OCI-LY3 (cell line): Measurements from ENCODE around the gene RPS6KB2.

Experiments used
- H2AFZ ChIP-seq: fragments of 200-600, 300-600 bp; shearing (Covaris generic); 2 replicates; pipeline ENCODE4 v1.6.0; 2014; ENCODE audit warnings: antibody characterized with exemption, low read depth, low read length
- H3K27ac ChIP-seq: fragments of 200-600, 300-600 bp; sonication (generic); 2 replicates; pipeline ENCODE4 v1.5.1; 2014; ENCODE audit warnings: mild to moderate bottlenecking, low read length, moderate library complexity, mixed read lengths
- H3K27me3 ChIP-seq: fragments of 200-600, 300-600 bp; sonication (generic); 2 replicates; pipeline ENCODE4 v1.6.1; 2014; ENCODE audit warnings: low read depth, low read length, mixed read lengths
- H3K36me3 ChIP-seq: fragments of 200-600, 300-600 bp; sonication (generic); replicated peaks from 2 replicates; pipeline ENCODE3; 2014; ENCODE audit warnings: low read depth, low read length, mixed read lengths
- H3K4me1 ChIP-seq: fragments of 300-600, 200-600 bp; sonication (generic); 2 replicates; pipeline ENCODE4 v1.6.1; 2014; ENCODE audit warnings: low read length, mixed read lengths
- H3K4me2 ChIP-seq: fragments of 200-600, 300-600 bp; sonication (generic); 2 replicates; pipeline ENCODE4 v1.6.1; 2014; ENCODE audit warnings: low read length, mixed read lengths
- H3K4me3 ChIP-seq: fragments of 300-600, 200-600 bp; sonication (generic); 2 replicates; pipeline ENCODE4 v1.5.1; 2014; ENCODE audit warnings: antibody characterized with exemption, mild to moderate bottlenecking, low read length, moderate library complexity
- H3K79me2 ChIP-seq: fragments of 300-600, 200-600 bp; shearing (Covaris generic); 2 replicates; pipeline ENCODE4 v1.6.1; 2014; ENCODE audit warnings: mild to moderate bottlenecking, low read length, mixed read lengths
- H3K9ac ChIP-seq: fragments of 300-600, 200-600 bp; shearing (Covaris generic); 2 replicates; pipeline ENCODE4 v1.6.0; 2014; ENCODE audit warnings: mild to moderate bottlenecking, low read length, moderate library complexity
- H3K9me3 ChIP-seq: fragments of 200-600, 300-600 bp; shearing (Covaris generic); 2 replicates; pipeline ENCODE4 v1.6.1; 2014; ENCODE audit warnings: low read length, mixed read lengths; ENCODE audit not compliant: insufficient read depth
- H4K20me1 ChIP-seq: fragments of 200-600, 300-600 bp; sonication (generic); 2 replicates; pipeline ENCODE4 v1.6.1; 2016; ENCODE audit warnings: low read length, mixed read lengths; ENCODE audit not compliant: insufficient read depth
- EZH2phosphoT487 ChIP-seq: fragments of 200-600 bp; shearing (Covaris generic); IDR thresholded peaks from 2 replicates; pipeline ENCODE4 v1.6.1; 2018; ENCODE audit warnings: antibody characterized with exemption, mixed run types, low read depth
- TF ChIP-seq, protein P1 (sequence below): fragments of 200-600, 300-600 bp; sonication (generic); IDR thresholded peaks from 2 replicates; pipeline ENCODE4 v1.5.1; 2014; ENCODE audit warnings: antibody characterized with exemption, low read length, low read depth

Gene RPS6KB2

DNA sequence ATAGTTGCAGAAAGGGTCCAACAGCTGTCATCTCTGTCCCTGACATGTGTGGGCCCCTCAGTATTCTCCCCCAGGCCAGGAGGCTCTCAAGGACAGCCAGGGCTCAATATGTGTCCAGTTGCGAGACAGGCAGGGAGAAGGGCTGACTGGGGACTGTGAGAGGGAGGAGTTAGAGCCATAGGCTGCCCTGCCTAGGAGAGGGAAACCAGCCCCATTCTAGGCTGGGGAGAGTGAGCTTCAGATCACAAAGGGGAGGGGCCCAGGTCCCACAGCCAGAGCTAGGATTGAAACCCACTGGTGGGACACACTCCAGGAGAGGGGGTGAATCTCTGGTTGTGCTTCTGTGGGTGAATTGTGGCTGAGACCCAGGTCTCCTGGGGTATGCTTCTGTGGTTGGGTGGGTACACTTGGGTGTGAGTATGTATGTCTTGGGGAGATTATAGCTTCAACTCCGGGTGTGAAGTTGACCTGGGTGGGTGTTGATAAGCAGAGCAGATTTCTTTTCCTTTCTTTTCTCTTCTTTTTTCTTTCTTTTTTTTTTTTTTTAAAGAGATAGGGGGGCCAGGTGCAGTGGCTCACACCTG lies 14.9 kb upstream of the RPS6KB2 start:
- no peak for TF ChIP-seq EZH2phosphoT487
- TF ChIP-seq, protein P1, sequence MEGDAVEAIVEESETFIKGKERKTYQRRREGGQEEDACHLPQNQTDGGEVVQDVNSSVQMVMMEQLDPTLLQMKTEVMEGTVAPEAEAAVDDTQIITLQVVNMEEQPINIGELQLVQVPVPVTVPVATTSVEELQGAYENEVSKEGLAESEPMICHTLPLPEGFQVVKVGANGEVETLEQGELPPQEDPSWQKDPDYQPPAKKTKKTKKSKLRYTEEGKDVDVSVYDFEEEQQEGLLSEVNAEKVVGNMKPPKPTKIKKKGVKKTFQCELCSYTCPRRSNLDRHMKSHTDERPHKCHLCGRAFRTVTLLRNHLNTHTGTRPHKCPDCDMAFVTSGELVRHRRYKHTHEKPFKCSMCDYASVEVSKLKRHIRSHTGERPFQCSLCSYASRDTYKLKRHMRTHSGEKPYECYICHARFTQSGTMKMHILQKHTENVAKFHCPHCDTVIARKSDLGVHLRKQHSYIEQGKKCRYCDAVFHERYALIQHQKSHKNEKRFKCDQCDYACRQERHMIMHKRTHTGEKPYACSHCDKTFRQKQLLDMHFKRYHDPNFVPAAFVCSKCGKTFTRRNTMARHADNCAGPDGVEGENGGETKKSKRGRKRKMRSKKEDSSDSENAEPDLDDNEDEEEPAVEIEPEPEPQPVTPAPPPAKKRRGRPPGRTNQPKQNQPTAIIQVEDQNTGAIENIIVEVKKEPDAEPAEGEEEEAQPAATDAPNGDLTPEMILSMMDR: no peak
- H3K9ac ChIP-seq: no peak overlapping the region
- no peak overlapping the region for H3K27ac ChIP-seq
- H3K9me3 ChIP-seq: no peaks in the 10 kb centered on the region
- no peak overlapping the region for H2AFZ ChIP-seq
- H3K27me3 ChIP-seq: peaks cover 40% of the 10 kb centered on the region
- H3K4me1 ChIP-seq: peaks cover 33% of the 10 kb centered on the region
- no peaks in the 10 kb centered on the region for H4K20me1 ChIP-seq
- H3K4me2 ChIP-seq: no peak overlapping the region
- H3K4me3 ChIP-seq: no peak overlapping the region
- no peaks in the 10 kb centered on the region for H3K36me3 ChIP-seq
- no peaks in the 10 kb centered on the region for H3K79me2 ChIP-seq

DNA sequence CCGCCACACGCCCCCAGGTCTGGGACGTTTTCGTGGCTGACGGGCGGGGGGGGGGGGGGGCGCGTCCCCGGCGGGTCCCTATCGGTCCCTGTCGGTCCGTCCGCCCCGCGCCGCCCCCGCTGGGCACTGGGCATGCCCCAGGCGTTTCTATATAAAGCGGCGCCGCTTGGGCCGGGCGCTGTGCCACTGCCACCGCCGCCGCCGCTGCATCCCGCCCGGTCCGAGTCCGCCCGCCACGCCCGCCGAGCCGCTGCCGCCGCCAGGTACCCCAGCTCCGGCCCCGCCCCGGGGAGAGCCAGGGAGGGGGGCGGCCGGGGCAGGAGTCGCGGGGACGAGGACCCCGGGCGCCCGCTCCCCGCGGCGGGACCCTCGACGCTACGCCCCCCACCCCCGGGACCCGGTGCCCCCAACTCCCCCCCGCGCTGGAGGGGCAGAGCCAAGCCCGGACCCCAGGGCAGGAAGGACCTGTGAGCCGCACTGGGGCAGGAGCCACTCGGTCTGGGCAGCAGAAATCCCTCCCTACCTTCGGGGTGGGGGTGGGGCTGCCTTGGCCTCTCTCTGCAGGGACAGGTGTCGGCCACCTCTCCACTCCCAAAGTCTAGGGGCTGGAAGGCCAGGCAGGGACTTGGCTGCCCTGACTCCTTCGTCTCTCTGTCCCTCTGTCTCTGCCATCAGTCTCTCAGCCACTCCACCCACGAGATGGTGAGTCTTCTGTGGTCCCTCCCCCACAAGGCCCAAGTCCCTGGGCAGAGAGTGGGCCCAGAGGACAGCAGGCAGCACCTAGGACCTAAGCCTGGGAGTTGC lies 12.6 kb upstream of the RPS6KB2 start, which contains the start of gene CARNS1:
TSS of gene CARNS1 (plus strand) at position 178 of the 804 bp plus-strand sequence. CDS start at position 700, 522 bp downstream.
- Histone ChIP-seq H4K20me1 (no peaks in the 10 kb centered on the region), H3K27me3 (peaks cover 51% of the 10 kb centered on the region), H2AFZ (no peak within 1 kb of the TSS), H3K4me2 (no peak within 1 kb of the TSS), H3K27ac (no peak within 1 kb of the TSS), H3K4me3 (no peak within 1 kb of the TSS), H3K79me2 (no peaks in the 10 kb centered on the region), H3K9me3 (no peaks in the 10 kb centered on the region), H3K4me1 (peaks cover 35% of the 10 kb centered on the region), H3K9ac (no peak within 1 kb of the TSS), H3K36me3 (no peaks in the 10 kb centered on the region)
- TF ChIP-seq EZH2phosphoT487: no peak
- TF ChIP-seq, protein P1: no peak

DNA sequence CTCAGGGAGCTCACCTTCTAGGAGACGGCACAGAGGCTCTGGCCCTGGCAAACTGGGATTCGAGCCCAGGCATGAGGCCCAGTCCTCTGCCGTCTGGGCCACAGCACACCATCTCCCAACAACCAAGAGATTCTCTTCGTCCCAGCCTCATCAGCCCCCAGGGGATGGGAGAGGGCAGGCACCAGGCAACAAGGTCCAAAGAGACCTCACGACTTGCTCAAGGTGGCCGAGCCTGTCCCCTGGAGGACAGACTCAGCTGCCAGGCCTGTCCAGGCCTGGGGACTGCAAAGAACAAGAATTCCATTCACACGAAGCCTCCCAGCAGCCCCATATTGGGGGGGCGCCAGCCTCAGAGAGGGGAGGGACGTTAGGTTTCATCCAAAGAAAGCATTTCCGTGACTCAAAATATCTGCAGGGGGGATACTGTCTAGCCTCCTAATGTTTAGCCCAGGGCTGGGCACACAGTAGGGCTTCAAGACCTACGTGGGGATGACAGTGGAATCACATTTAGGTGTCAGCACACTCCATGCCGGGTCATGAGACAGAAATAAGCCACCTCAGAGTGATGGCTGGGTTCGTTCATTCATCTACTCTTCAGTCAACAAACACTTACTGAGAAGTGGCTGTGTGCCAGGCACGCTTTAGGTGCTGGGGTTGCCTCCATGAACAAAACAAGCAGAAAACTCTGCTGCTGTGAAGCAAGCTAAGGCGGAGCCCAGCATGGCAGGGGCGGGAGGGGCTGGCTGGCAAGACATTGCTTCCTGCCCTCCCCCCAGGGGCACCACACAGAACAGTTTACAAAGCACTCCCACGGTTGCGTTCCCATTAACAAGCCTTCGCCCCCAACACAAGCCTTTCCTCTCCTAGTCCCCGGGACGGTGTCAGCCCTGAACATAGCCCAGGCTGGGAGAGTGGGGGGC lies 11.6 kb upstream of the RPS6KB2 start:
- Histone ChIP-seq H3K36me3 (no peaks in the 10 kb centered on the region), H2AFZ (no peak overlapping the region), H3K79me2 (no peaks in the 10 kb centered on the region), H3K9ac (no peak overlapping the region), H3K27ac (no peak overlapping the region), H3K27me3 (peaks cover 46% of the 10 kb centered on the region), H3K4me1 (peaks cover 35% of the 10 kb centered on the region), H3K4me3 (no peak overlapping the region), H3K9me3 (no peaks in the 10 kb centered on the region), H3K4me2 (no peak overlapping the region), H4K20me1 (no peaks in the 10 kb centered on the region)
- TF ChIP-seq, protein P1: no peak
- no peak for TF ChIP-seq EZH2phosphoT487

DNA sequence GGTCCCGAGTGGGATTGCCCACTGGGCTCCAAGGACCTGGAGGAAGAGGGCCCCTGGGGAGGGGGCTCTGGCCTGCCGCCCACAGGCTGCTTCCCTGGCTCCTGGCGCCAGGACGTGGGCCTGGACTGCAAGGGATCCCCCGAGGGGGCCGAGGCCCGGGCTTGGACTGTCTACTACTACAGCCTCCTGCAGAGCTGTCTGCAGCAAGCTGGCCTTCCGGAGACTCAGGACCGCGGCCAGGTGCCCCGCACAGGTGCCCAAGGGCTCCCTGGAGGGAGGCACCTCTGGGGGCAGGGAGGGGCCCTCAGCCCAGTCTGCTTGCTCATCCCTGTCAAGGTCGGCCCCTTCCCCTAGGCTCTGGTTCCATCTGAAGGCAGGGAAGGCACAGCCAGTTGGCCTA lies 10.9 kb upstream of the RPS6KB2 start:
- Histone ChIP-seq H3K9ac (no peak overlapping the region), H4K20me1 (no peaks in the 10 kb centered on the region), H3K27ac (no peak overlapping the region), H3K79me2 (no peaks in the 10 kb centered on the region), H3K36me3 (no peaks in the 10 kb centered on the region), H3K4me2 (no peak overlapping the region), H2AFZ (no peak overlapping the region), H3K4me1 (peaks cover 28% of the 10 kb centered on the region), H3K9me3 (no peaks in the 10 kb centered on the region), H3K27me3 (peaks cover 39% of the 10 kb centered on the region), H3K4me3 (no peak overlapping the region)
- TF ChIP-seq EZH2phosphoT487: no peak
- TF ChIP-seq, protein P1: no peak
